AG09309 (cell line): Measurements from ENCODE around the gene SIK2.
A peak's percentile ranks its signal among the peaks of the same experiment; 100 is the strongest.

Experiments
- DNase-seq: peaks from one replicate; pipeline ENCODE4 v3.0.0-alpha.2; 2010; ENCODE audit warnings: low read depth
- H3K4me3 ChIP-seq: 2 replicates; pipeline ENCODE4 v1.5.1; 2011; ENCODE audit warnings: mild to moderate bottlenecking, low read depth, low read length, moderate library complexity; ENCODE audit not compliant: control insufficient read depth
- CTCF ChIP-seq: IDR thresholded peaks from 2 replicates; pipeline ENCODE4 v1.5.1; 2011; ENCODE audit warnings: mild to moderate bottlenecking, low read depth, low read length, inconsistent platforms; ENCODE audit not compliant: insufficient read depth, control insufficient read depth; ENCODE audit errors: missing control alignments

The SIK2 gene

GRCh38 chr11:111581341-111581740, 20.9 kb upstream of the SIK2 start:
- no peak for DNase-seq

GRCh38 chr11:111582163-111582562, 20.1 kb upstream of the SIK2 start:
- no peak for TF ChIP-seq CTCF
- H3K4me3 ChIP-seq: no peak overlapping the region
- DNase-seq: no peak

More at GRCh38 chr11:111581341-111581740, 20.9 kb upstream of the SIK2 start:
- no peak overlapping the region for H3K4me3 ChIP-seq
- no peak for TF ChIP-seq CTCF

- no peak overlapping the region for H3K4me3 ChIP-seq
- DNase-seq: no peak
- TF ChIP-seq CTCF: no peak
Measured at GRCh38 chr11:111582881-111583280, 19.4 kb upstream of the SIK2 start.

- TF ChIP-seq CTCF: no peak
- no peak for DNase-seq
- H3K4me3 ChIP-seq: no peak overlapping the region
Measured at GRCh38 chr11:111585371-111585770, 16.9 kb upstream of the SIK2 start.

DNA sequence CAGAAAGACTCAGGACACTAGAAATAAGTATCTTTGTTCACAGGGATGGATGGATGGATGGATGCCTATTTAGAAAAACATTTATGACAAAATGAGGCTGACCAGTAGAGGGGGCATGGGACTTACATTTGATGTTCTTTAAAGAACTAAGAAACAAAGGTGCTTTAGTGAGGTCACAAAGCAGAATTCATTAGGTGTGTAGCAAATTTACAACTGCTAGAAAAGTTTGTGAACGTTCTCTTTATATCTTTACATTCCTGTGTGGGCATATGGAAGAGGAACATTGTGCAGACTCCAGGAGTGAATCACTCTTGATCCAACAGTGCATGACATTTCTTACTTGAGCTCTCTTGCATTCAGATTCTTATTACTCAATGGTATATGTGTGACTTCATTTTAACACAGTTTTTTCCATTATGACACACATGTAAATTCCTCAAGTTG, 15.8 kb upstream of the SIK2 start:
- peak; percentile 61 for TF ChIP-seq CTCF
- DNase-seq: no peak
- H3K4me3 ChIP-seq: no peak overlapping the region

- TF ChIP-seq CTCF: no peak
- no peak overlapping the region for H3K4me3 ChIP-seq
- no peak for DNase-seq
Measured at GRCh38 chr11:111589114-111589513, 13.1 kb upstream of the SIK2 start.
